ENCODE data around the gene CPT1A.

Gene CPT1A

GRCh38 chr11:68709062-68709461 lies 132.7 kb downstream of the CPT1A start:
- DNase-seq (ENCODE audit: low read depth in 2 of 2), result no peak

GRCh38 chr11:68707527-68707926 lies 134.2 kb downstream of the CPT1A start:
- no peak for DNase-seq (ENCODE audit: low read depth in 2 of 2)

- no peak for DNase-seq (ENCODE audit: low read depth in 2 of 2)
These were observed 136.8 kb downstream of the CPT1A start for GRCh38 chr11:68704887-68705286.
